Activated T-cell treated with anti-CD3 and anti-CD28 coated beads, Interleukin-2, amount 50 U/mL, for 72 hours (primary cell): ENCODE results near the gene MAST4. TPM values are rescaled to one million over a fixed set of nuclear protein-coding genes. Genes with fewer than 3 reads are reported as not detected.

Experiments used
- ATAC-seq, 2 donors: fragments of 150-1000 bp; cut with Tn5 transposase; replicated peaks in 1 of 2; 2 replicates each; pipeline ENCODE4 v1.10.0; 2021; ENCODE audit warnings: moderate library complexity in 2 of 2, mild to moderate bottlenecking in 1 of 2
- DNase-seq, 2 donors: peaks; one replicate each; pipeline ENCODE4 v3.0.0; 2021 to 2022; ENCODE audit warnings: mixed read lengths in 1 of 2
- H3K27ac Mint-ChIP-seq: one replicate; pipeline ENCODE4 v1.8.0; 2022; ENCODE audit warnings: mild to moderate bottlenecking, moderate library complexity, mixed read lengths
- H3K27me3 Mint-ChIP-seq: one replicate; pipeline ENCODE4 v1.8.0; 2022; ENCODE audit warnings: low read depth, mixed read lengths
- H3K36me3 Mint-ChIP-seq, 2 donors: one replicate each; pipeline ENCODE4 v1.8.0; 2022; ENCODE audit warnings: mixed read lengths in 2 of 2, mild to moderate bottlenecking in 1 of 2; ENCODE audit not compliant: insufficient read depth in 2 of 2
- H3K4me1 Mint-ChIP-seq: one replicate; pipeline ENCODE4 v1.8.0; 2022; ENCODE audit warnings: low read depth, mixed read lengths
- H3K4me3 Mint-ChIP-seq, 2 donors: one replicate each; pipeline ENCODE4 v1.8.0; 2022; ENCODE audit warnings: mild to moderate bottlenecking in 2 of 2, mixed read lengths in 2 of 2, moderate library complexity in 2 of 2
- H3K9me3 Mint-ChIP-seq, 2 donors: one replicate each; pipeline ENCODE4 v1.8.0; 2022; ENCODE audit warnings: mixed read lengths in 2 of 2
- total RNA-seq, 2 donors: library from RNA; stranded (reverse); gene quantifications; one replicate each; pipeline ENCODE4 v1.2.3, GENCODE V29; 2022

MAST4 gene
- total RNA-seq, 2 donors from 2014 or later = 32.9 to 38.3 TPM

DNA sequence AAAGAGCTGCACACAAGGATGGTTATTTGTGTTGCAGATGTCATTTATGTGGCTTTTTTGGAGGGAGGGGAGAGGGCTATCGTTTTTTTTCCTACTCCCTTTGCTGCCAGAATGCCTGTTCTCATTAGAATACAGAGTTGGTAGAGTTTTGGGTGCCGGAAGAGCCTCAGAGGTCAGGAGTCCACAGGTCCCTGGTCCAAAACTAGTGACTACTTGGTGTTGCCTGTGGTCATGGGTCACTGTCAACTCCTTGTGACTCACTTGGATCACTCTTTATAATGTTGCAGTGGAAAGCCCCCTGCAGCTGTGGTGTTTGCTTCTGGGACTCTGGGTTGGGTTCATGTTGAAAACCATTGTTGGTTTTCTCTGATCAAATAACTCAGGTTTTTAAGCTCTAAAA is 131.4 kb downstream of the MAST4 start:
- H3K27me3 Mint-ChIP-seq = peaks cover 18% of the 10 kb centered on the region
- no peaks in the 10 kb centered on the region for H3K36me3 Mint-ChIP-seq
- DNase-seq (no peak), ATAC-seq (no peak)
- no peak overlapping the region for H3K27ac Mint-ChIP-seq
- no peak overlapping the region for H3K4me3 Mint-ChIP-seq
- no peaks in the 10 kb centered on the region for H3K9me3 Mint-ChIP-seq
- no peaks in the 10 kb centered on the region for H3K4me1 Mint-ChIP-seq

DNA sequence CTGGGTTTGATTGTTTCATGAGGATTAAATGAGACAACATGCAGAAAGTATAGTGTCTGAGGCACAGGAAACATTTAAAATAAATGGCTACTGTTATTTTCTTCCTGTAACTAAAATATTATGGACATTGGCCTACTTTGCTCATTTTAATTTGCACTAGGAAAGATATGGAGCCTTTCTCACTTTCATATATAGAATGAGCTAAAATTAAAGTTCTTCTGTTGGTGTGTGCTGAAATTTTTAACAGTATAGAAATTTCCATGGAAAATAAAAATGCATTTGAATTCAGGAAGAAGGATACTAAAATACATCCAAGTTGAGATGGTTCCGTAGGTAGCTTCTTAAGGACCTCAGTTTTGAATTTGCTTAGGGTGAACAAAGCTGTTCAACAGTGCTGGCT is 131.9 kb downstream of the MAST4 start:
- ATAC-seq = no peak
- H3K27me3 Mint-ChIP-seq = peaks cover 18% of the 10 kb centered on the region

GRCh38 chr5:66737096-66737495 is 140.9 kb downstream of the MAST4 start:
- ATAC-seq = no peak
- Mint-ChIP-seq H3K4me1 (no peaks in the 10 kb centered on the region), H3K4me3 (no peak overlapping the region), H3K27ac (no peak overlapping the region), H3K27me3 (peaks cover 19% of the 10 kb centered on the region), H3K9me3 (no peaks in the 10 kb centered on the region), H3K36me3 (no peaks in the 10 kb centered on the region)
- no peak for DNase-seq

More for the DNA sequence above, 131.9 kb downstream of the MAST4 start:
- Mint-ChIP-seq H3K4me1 (no peaks in the 10 kb centered on the region), H3K4me3 (no peak overlapping the region), H3K36me3 (no peaks in the 10 kb centered on the region), H3K27ac (no peak overlapping the region), H3K9me3 (no peaks in the 10 kb centered on the region)
- no peak for DNase-seq

- Mint-ChIP-seq H3K9me3 (no peaks in the 10 kb centered on the region), H3K27me3 (peaks cover 15% of the 10 kb centered on the region), H3K36me3 (no peaks in the 10 kb centered on the region), H3K4me1 (peaks cover 5% of the 10 kb centered on the region), H3K27ac (no peak overlapping the region), H3K4me3 (no peak overlapping the region)
- ATAC-seq (no peak), DNase-seq (no peak)
These were observed 141.9 kb downstream of the MAST4 start for GRCh38 chr5:66738136-66738535.

- no peaks in the 10 kb centered on the region for H3K36me3 Mint-ChIP-seq
- DNase-seq (no peak), ATAC-seq (no peak)
- no peak overlapping the region for H3K4me3 Mint-ChIP-seq
- H3K27me3 Mint-ChIP-seq = peaks cover 15% of the 10 kb centered on the region
- peaks cover 14% of the 10 kb centered on the region for H3K4me1 Mint-ChIP-seq
- H3K27ac Mint-ChIP-seq = no peak overlapping the region
- no peaks in the 10 kb centered on the region for H3K9me3 Mint-ChIP-seq
These were observed 142.8 kb downstream of the MAST4 start for GRCh38 chr5:66739021-66739420.

DNA sequence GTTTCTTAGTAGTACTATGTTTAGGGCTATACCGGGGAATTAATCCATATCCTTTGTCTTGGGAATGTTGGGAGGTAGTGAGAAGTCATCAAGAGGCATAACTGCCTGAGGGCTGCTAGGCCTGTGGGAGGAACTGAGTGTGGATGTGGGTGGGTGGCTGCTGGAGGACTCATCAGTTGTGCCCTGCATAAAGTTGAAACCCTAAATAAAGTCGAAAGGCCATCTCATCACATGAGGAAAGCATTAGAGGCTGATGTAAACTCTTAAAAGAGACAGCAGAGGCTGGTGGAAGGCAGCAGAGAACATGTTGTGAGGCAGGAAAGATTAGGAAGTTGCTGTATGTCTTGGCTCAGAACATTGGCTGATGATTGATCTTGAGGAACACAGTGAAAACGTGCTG is 143.8 kb downstream of the MAST4 start:
- H3K4me3 Mint-ChIP-seq = no peak overlapping the region
- peaks cover 22% of the 10 kb centered on the region for H3K4me1 Mint-ChIP-seq

GRCh38 chr5:66741394-66741793 is 145.2 kb downstream of the MAST4 start:
- DNase-seq (no peak), ATAC-seq (no peak)
- Mint-ChIP-seq H3K27ac (no peak overlapping the region), H3K27me3 (peaks cover 17% of the 10 kb centered on the region), H3K4me3 (no peak overlapping the region), H3K4me1 (peaks cover 22% of the 10 kb centered on the region), H3K9me3 (peaks cover 0 to 4% of the 10 kb centered on the region in 2 donors), H3K36me3 (peaks cover 0 to 2% of the 10 kb centered on the region in 2 donors)

More for the DNA sequence above, 143.8 kb downstream of the MAST4 start:
- no peak for ATAC-seq
- DNase-seq = no peak
- Mint-ChIP-seq H3K36me3 (peaks cover 0 to 2% of the 10 kb centered on the region in 2 donors), H3K9me3 (peaks cover 0 to 1% of the 10 kb centered on the region in 2 donors), H3K27me3 (peaks cover 15% of the 10 kb centered on the region), H3K27ac (no peak overlapping the region)

DNA sequence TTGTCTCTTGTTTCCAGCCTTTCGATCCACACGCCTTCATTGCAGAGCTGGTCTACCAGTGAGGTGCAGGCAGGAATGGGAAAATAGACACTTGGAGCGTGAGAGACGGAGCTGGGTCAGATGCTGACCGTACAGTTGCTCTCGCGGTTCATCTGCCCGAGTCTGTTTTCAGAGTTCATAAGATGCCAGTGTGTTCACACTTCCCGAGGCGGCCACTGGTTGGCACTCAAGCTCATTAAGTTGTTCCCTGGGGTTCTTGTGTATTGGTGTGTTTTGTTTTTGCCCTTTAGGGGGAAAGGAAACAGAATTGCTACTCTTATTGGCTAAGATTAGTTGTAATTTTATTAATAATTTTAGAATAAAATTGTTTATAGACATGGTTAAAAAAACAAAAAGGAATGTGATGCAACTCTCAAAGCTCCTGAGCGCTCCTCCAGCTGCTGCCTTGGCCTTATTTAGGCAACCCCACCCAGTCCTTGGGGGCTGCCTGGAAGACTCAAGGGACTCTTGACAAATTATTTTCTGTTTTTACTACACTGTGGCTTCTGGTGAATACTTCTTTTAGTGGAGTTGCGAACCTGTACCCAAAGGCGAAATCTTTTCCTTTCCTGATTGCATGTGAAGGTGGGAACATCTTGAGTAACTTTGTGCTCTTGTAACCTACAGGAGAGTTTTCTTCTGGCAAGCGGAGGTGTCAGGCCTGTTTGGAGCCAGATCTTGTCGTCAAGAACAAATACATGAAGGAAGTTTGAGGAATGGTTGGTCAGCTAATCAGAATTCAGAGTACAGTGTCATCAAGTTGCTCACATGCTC is 146.1 kb downstream of the MAST4 start:
- Mint-ChIP-seq H3K27me3 (peaks cover 26% of the 10 kb centered on the region), H3K4me3 (no peak overlapping the region), H3K36me3 (peaks cover 0 to 2% of the 10 kb centered on the region in 2 donors), H3K27ac (no peak overlapping the region), H3K4me1 (peaks cover 22% of the 10 kb centered on the region), H3K9me3 (peaks cover 0 to 4% of the 10 kb centered on the region in 2 donors)
- DNase-seq (peak in 1 of 2 donors; percentile 5), ATAC-seq (no peak)

DNA sequence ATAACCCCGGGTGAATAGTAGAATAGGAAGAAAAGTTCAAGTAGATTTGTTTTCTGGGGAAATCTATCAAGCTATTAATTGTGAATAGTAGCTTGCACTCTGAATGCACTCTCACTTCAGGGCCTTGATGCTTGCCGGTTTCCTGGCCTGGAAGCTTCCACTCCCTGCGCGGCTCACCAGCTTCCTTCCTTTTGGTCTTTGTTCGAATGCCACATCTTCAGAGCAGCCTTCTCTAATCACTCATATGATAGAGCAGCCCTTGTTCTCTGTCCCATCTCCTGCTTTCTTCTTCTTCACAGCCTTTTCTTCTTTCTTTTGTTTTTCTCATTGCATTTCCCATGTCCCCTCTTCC is 146.7 kb downstream of the MAST4 start:
- peaks cover 27% of the 10 kb centered on the region for H3K4me1 Mint-ChIP-seq
- peaks cover 20% of the 10 kb centered on the region for H3K27me3 Mint-ChIP-seq

GRCh38 chr5:66743344-66743743 is 147.2 kb downstream of the MAST4 start:
- peaks cover 15% of the 10 kb centered on the region for H3K27me3 Mint-ChIP-seq
- peaks cover 0 to 4% of the 10 kb centered on the region in 2 donors for H3K9me3 Mint-ChIP-seq
- H3K4me1 Mint-ChIP-seq = peaks cover 28% of the 10 kb centered on the region
- ATAC-seq (no peak), DNase-seq (no peak)
- H3K4me3 Mint-ChIP-seq = no peak overlapping the region
- no peak overlapping the region for H3K27ac Mint-ChIP-seq
- peaks cover 0 to 2% of the 10 kb centered on the region in 2 donors for H3K36me3 Mint-ChIP-seq

More for the DNA sequence above, 146.7 kb downstream of the MAST4 start:
- DNase-seq (no peak), ATAC-seq (no peak)
- peaks cover 0 to 2% of the 10 kb centered on the region in 2 donors for H3K36me3 Mint-ChIP-seq
- no peak overlapping the region for H3K27ac Mint-ChIP-seq
- H3K9me3 Mint-ChIP-seq = peaks cover 0 to 4% of the 10 kb centered on the region in 2 donors
- H3K4me3 Mint-ChIP-seq = no peak overlapping the region

GRCh38 chr5:66744040-66744439 is 147.8 kb downstream of the MAST4 start:
- Mint-ChIP-seq H3K27ac (peak overlapping the region; percentile 13), H3K4me1 (peaks cover 28% of the 10 kb centered on the region), H3K4me3 (peak overlapping the region in 1 of 2 donors; percentile 32), H3K36me3 (peaks cover 0 to 2% of the 10 kb centered on the region in 2 donors), H3K27me3 (peaks cover 11% of the 10 kb centered on the region), H3K9me3 (peaks cover 0 to 4% of the 10 kb centered on the region in 2 donors)
- DNase-seq = peak in 1 of 2 donors; percentile 1
- ATAC-seq = peak in 1 of 2 donors; percentile 34

- Mint-ChIP-seq H3K4me3 (no peak overlapping the region), H3K9me3 (peaks cover 0 to 4% of the 10 kb centered on the region in 2 donors), H3K36me3 (peaks cover 0 to 2% of the 10 kb centered on the region in 2 donors), H3K27ac (no peak overlapping the region), H3K27me3 (peaks cover 11% of the 10 kb centered on the region), H3K4me1 (peaks cover 28% of the 10 kb centered on the region)
- ATAC-seq = no peak
- DNase-seq = no peak
These were observed 149.1 kb downstream of the MAST4 start for GRCh38 chr5:66745297-66745696.

- no peak for ATAC-seq
- H3K9me3 Mint-ChIP-seq = peaks cover 0 to 4% of the 10 kb centered on the region in 2 donors
- H3K36me3 Mint-ChIP-seq = peaks cover 0 to 2% of the 10 kb centered on the region in 2 donors
- peaks cover 26% of the 10 kb centered on the region for H3K4me1 Mint-ChIP-seq
- no peak overlapping the region for H3K27ac Mint-ChIP-seq
- peaks cover 11% of the 10 kb centered on the region for H3K27me3 Mint-ChIP-seq
- no peak overlapping the region for H3K4me3 Mint-ChIP-seq
- no peak for DNase-seq
These were observed 151.4 kb downstream of the MAST4 start for GRCh38 chr5:66747607-66748006.
